RWPE1 (cell line): Measurements from ENCODE around the gene RNU7-1.

Experiments used
- CTCF ChIA-PET: fragments of 350-600 bp; sonication (Branson Sonifier 250); formaldehyde crosslinking; extraction: SDS; loops from one replicate; lab custom pipeline; 2021; lab: Yijun Ruan, JAX
- POLR2A ChIA-PET: fragments of 400-600 bp; formaldehyde crosslinking; extraction: SDS; loops from one replicate; lab custom pipeline; 2020; ENCODE audit warnings: antibody characterized with exemption; ENCODE audit not compliant: low non-redundant PET; lab: Yijun Ruan, JAX
- DNase-seq: peaks from one replicate; pipeline ENCODE4 v3.0.0; 2012; ENCODE audit warnings: low spot score
- H3K27ac ChIP-seq: fragments of 450-650 bp; 2 replicates; pipeline ENCODE4 v1.5.1; 2017
- TF ChIP-seq, protein P1 (sequence below): fragments of 450-650 bp; conservative IDR thresholded peaks from 2 replicates; pipeline ENCODE4 v1.5.1; 2017; ENCODE audit warnings: low read depth, mild to moderate bottlenecking

The RNU7-1 gene

DNA sequence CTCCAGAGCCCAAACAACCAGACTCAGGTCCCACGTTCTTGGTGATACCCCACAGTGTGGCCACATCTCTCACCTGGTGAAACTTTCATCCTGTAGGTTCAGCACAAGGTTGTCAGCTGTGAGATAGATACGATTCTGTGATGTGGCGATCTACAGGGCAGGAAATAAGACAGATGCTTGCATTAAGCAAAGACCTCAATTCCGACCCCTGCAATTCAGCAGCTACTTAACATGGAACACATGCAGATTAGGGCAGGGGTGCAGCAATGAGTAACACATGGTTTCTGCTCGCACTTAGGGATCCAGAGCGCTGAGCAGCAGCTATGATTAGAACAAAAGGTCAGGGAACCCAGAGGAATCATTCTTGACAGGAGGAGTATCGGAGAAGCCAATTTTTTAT is 22.7 kb downstream of the RNU7-1 start:
- peak overlapping the region; percentile 50 for H3K27ac ChIP-seq
- DNase-seq, result no peak
- ChIA-PET POLR2A (no interaction called here), CTCF (interaction anchor here (0.5 to 1.2 kb wide), 3 partner anchors 20 to 52 kb away, joined by 3 to 5 read pairs (median 3); partner anchors contain the start of gene ENO2)
- TF ChIP-seq, protein P1, sequence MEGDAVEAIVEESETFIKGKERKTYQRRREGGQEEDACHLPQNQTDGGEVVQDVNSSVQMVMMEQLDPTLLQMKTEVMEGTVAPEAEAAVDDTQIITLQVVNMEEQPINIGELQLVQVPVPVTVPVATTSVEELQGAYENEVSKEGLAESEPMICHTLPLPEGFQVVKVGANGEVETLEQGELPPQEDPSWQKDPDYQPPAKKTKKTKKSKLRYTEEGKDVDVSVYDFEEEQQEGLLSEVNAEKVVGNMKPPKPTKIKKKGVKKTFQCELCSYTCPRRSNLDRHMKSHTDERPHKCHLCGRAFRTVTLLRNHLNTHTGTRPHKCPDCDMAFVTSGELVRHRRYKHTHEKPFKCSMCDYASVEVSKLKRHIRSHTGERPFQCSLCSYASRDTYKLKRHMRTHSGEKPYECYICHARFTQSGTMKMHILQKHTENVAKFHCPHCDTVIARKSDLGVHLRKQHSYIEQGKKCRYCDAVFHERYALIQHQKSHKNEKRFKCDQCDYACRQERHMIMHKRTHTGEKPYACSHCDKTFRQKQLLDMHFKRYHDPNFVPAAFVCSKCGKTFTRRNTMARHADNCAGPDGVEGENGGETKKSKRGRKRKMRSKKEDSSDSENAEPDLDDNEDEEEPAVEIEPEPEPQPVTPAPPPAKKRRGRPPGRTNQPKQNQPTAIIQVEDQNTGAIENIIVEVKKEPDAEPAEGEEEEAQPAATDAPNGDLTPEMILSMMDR, result no peak

DNA sequence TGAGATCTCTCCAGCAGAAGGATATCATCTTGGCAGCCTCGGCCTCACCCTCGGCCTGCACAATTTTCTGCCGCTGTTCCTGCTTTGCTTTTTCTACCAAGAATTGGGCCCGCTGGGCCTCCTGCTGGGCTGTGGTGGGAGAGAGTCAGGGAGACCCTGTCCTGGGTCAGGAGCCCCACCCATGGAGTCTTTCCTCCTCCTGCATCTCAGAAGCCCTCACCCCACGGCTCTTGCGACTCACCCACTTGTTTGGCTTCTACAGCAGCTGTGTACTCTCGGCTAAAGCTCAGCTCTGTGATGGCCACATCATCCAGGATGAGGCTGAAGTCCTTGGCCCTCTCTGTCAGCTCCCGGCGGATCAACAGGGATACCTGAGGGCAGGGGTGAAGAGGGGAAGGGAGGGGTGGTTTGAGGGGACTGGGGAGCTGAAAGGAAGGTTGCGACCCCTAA is 24.1 kb downstream of the RNU7-1 start:
- ChIA-PET CTCF (no interaction called here), POLR2A (no interaction called here)
- TF ChIP-seq, protein P1, result no peak
- no peak for DNase-seq
- peak overlapping the region; percentile 50 for H3K27ac ChIP-seq

DNA sequence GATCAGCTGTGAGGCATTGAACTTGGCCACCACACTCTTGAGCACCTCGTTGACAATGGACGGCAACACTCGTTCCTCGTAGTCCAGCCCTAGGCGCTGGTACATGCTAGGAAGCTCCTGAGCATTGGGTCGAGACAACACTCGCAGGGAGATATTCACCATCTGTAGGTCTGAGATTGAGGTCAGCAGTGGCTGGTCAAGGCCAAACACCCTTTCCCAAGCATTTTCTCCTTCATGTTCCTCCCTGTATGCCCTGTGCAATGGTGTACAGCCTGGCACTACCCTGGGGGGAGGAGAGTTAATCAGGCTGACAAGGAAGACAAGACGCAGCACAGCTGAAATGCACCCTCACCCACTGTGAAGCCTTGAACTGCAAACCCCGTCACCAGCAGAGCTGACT is 24.8 kb downstream of the RNU7-1 start:
- CTCF ChIA-PET, result no interaction called here
- no peak for DNase-seq
- POLR2A ChIA-PET, result no interaction called here
- peak overlapping the region; percentile 50 for H3K27ac ChIP-seq
- TF ChIP-seq, protein P1, result no peak

DNA sequence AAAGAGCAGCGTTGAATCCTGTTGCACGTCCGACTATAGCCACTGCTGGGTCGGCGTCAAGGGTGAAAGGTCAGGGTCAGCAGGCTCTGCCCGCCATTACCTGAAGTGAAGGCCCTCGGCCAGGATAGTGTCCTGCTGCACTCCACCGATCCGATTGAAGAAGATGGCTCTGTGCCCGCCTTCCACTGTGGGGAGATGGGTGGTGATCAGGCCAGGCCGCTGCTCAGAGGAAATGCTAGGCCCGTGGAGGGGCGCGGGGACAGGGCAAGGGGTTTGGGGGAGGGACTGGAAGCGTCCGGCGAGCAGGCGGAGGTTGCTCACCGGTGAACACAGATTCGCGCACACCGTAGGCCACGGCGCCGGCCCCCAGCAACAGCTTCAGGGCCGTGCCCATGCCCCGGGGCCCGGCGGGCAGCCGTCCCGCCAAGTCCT is 26.5 kb downstream of the RNU7-1 start:
- ChIA-PET POLR2A (no interaction called here), CTCF (interaction anchor here (0.9 kb wide), 1 partner anchor 123 kb away, joined by 3 read pairs; no protein-coding TSS in a partner anchor)
- no peak for DNase-seq

DNA sequence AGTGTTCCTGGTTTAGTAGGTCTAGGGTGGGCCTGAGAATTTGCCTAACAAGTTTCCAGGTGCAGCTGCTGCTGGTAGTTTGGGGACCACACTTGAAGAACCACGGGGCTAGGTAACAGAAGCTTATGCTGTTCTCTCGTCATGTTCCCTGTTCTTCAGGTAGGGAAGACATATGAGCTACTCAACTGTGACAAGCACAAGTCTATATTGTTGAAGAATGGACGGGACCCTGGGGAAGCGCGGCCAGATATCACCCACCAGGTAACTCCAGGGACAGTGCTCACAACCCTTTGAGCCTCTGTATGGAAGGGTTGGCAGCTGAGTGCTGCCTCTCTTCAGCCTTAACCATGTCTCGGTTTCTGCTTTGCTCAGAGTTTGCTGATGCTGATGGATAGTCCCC is 30.6 kb downstream of the RNU7-1 start:
- ChIA-PET CTCF (no interaction called here), POLR2A (no interaction called here)
- H3K27ac ChIP-seq, result 0 out of 2 replicates have a peak overlapping the region, but pooled peaks have one; percentile 8
- TF ChIP-seq, protein P1, result no peak
- no peak for DNase-seq

More for the DNA sequence above, 26.5 kb downstream of the RNU7-1 start:
- TF ChIP-seq, protein P1, result no peak
- H3K27ac ChIP-seq, result peak overlapping the region; percentile 77

DNA sequence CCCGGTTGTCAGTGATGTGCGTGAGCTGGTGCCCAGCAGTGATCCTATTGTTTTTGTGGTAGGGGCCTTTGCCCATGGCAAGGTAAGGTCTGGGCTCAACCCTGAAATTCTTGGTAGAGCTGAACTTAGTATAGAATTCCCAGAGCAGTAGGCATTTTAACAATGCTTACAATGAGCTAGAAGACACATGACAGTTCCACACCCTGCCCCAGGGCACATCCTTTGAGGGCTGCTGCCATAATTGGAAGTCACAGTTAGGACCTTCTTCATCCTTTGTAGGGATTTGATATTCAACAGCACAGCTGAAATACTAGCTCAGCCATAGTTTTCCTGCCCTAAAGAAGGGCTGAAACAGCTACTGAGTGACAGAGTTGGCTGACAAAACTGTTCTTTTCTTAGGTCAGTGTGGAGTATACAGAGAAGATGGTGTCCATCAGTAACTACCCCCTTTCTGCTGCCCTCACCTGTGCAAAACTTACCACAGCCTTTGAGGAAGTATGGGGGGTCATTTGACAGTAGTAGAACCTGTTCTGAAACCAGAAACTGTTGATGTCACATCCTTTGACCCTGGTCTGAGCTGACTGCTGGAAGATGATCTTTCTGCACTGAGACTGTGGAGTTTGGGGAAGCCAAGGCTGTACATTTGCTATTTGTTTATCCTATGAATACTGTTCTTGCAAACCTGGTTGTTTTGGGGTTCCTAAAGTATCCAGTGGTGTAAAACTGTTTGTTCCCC is 31.8 kb downstream of the RNU7-1 start:
- TF ChIP-seq, protein P1, result no peak
- H3K27ac ChIP-seq, result no peak overlapping the region
- ChIA-PET CTCF (interaction anchor here (1.3 kb wide), 1 partner anchor 37 kb away, joined by 3 read pairs; no protein-coding TSS in a partner anchor), POLR2A (interaction anchor here (0.5 kb wide), 1 partner anchor 8 kb away, joined by 3 read pairs; no protein-coding TSS in a partner anchor)
- DNase-seq, result no peak
